Measurements from ENCODE around the gene QPCTL. TPM values are rescaled to one million over a fixed set of nuclear protein-coding genes. Genes with fewer than 3 reads are reported as not detected.
A peak's percentile ranks its signal among the peaks of the same experiment; 100 is the strongest.

The QPCTL gene
- total RNA-seq, 1 donor: 15.6 TPM

GRCh38 chr19:45752639-45753038 is 60.2 kb downstream of the QPCTL start:
- Histone ChIP-seq H3K79me2 (ENCODE audit: insufficient read depth, low read length) (no peaks in the 10 kb centered on the region), H3K4me1 (ENCODE audit: insufficient read depth, low read length) (no peaks in the 10 kb centered on the region), H4K20me1 (ENCODE audit: insufficient read depth, low read length) (no peaks in the 10 kb centered on the region), H3K27me3 (ENCODE audit: insufficient read depth, low read length) (no peaks in the 10 kb centered on the region), H3K9me3 (ENCODE audit: low read depth, low read length) (no peaks in the 10 kb centered on the region), H3K27ac (ENCODE audit: low read depth, low read length) (no peak overlapping the region), H3K36me3 (ENCODE audit: insufficient read depth, low read length) (no peaks in the 10 kb centered on the region), H3K4me3 (ENCODE audit: insufficient read depth, low read length) (no peak overlapping the region), H2AFZ (ENCODE audit: low read length) (no peak overlapping the region), H3K4me2 (ENCODE audit: insufficient read depth, low read length) (no peak overlapping the region)
- DNase-seq (ENCODE audit: insufficient read length, low spot score, missing footprints): peak; percentile 34
- TF ChIP-seq CTCF (IDR thresholded peaks at IDR 0.05; ENCODE audit: extremely low read depth, low read depth, low read length): no peak

GRCh38 chr19:45753548-45753947 is 61.1 kb downstream of the QPCTL start:
- Histone ChIP-seq H3K9me3 (ENCODE audit: low read depth, low read length) (no peaks in the 10 kb centered on the region), H3K4me1 (ENCODE audit: insufficient read depth, low read length) (no peaks in the 10 kb centered on the region), H3K27me3 (ENCODE audit: insufficient read depth, low read length) (no peaks in the 10 kb centered on the region), H3K36me3 (ENCODE audit: insufficient read depth, low read length) (no peaks in the 10 kb centered on the region), H4K20me1 (ENCODE audit: insufficient read depth, low read length) (no peaks in the 10 kb centered on the region), H2AFZ (ENCODE audit: low read length) (no peak overlapping the region), H3K79me2 (ENCODE audit: insufficient read depth, low read length) (no peaks in the 10 kb centered on the region), H3K4me3 (ENCODE audit: insufficient read depth, low read length) (no peak overlapping the region), H3K27ac (ENCODE audit: low read depth, low read length) (no peak overlapping the region), H3K4me2 (ENCODE audit: insufficient read depth, low read length) (no peak overlapping the region)
- no peak for TF ChIP-seq CTCF (IDR thresholded peaks at IDR 0.05; ENCODE audit: extremely low read depth, low read depth, low read length)
- peak; percentile 77 for DNase-seq (ENCODE audit: insufficient read length, low spot score, missing footprints)

Small RNAs within 50 kb of the gene (small RNA-seq; reads per million reads assigned to genes)
- gene MIR642A (1.1 reads per million, percentile 35 among the genes with 10 or more reads in this experiment), gene RN7SL836P (not detected)

Other genes with a start within 250 kb of the QPCTL start
- gene FOSB, start 224.7 kb upstream of the QPCTL start, total RNA-seq: 3.3 and 3.8 TPM in 2 replicates
- 6.2 TPM in 2 replicates for gene RTN2, start 195.6 kb upstream of the QPCTL start, total RNA-seq
- gene PPM1N, start 194.2 kb upstream of the QPCTL start, total RNA-seq: 0.29 and 0.36 TPM in 2 replicates
- gene VASP, start 185.2 kb upstream of the QPCTL start, total RNA-seq: 50.1 and 71.3 TPM in 2 replicates
- gene OPA3, start 107.9 kb upstream of the QPCTL start, total RNA-seq: 7.1 and 7.6 TPM in 2 replicates
- gene GPR4, start 90.5 kb upstream of the QPCTL start, total RNA-seq: not detected in 2 replicates
- 10.1 and 11.8 TPM in 2 replicates for gene EML2, start 53.3 kb upstream of the QPCTL start, total RNA-seq
- under 0.01 and 0.88 TPM in 2 replicates for gene GIPR, start 24.4 kb upstream of the QPCTL start, total RNA-seq
- 139 and 155 TPM in 2 replicates for gene SNRPD2, start 713 bp upstream of the QPCTL start, total RNA-seq
- gene FBXO46, start 38.2 kb downstream of the QPCTL start, total RNA-seq: 8.0 and 9.0 TPM in 2 replicates
- not detected in 2 replicates for gene MEIOSIN, start 40.8 kb downstream of the QPCTL start, total RNA-seq
- 11.6 and 11.8 TPM in 2 replicates for gene SIX5, start 76.6 kb downstream of the QPCTL start, total RNA-seq
- 26.8 and 30.4 TPM in 2 replicates for gene DMPK, start 89.8 kb downstream of the QPCTL start, total RNA-seq
- gene DMWD, start 100.2 kb downstream of the QPCTL start, total RNA-seq: 48.5 and 49.2 TPM in 2 replicates
- under 0.01 and 0.29 TPM in 2 replicates for gene RSPH6A, start 122.6 kb downstream of the QPCTL start, total RNA-seq
- gene SYMPK, start 170.5 kb downstream of the QPCTL start, total RNA-seq: 30.6 and 42.0 TPM in 2 replicates
- not detected in 2 replicates for gene FOXA3, start 171.7 kb downstream of the QPCTL start, total RNA-seq
- 28.6 and 35.8 TPM in 2 replicates for gene IRF2BP1, start 193.5 kb downstream of the QPCTL start, total RNA-seq
- 2.1 and 3.3 TPM in 2 replicates for gene MYPOP, start 209.9 kb downstream of the QPCTL start, total RNA-seq
- not detected in 2 replicates for gene NANOS2, start 222.1 kb downstream of the QPCTL start, total RNA-seq

All from osteoblast (primary cell).